B cell (primary cell): Measurements from ENCODE around the gene SLC39A13. TPM values are rescaled to one million over a fixed set of nuclear protein-coding genes. Genes with fewer than 3 reads are reported as not detected.

ENCODE experiments used
- ATAC-seq: fragments of 200-7000 bp; cut with Tn5 transposase; one replicate; pipeline ENCODE4 v1.10.0; 2021; ENCODE audit warnings: low read depth, mild to moderate bottlenecking, moderate number of reproducible peaks, moderate library complexity
- CTCF ChIA-PET: fragments of 350-600 bp; sonication (Branson Sonifier 250); formaldehyde crosslinking; loops from one replicate; lab custom pipeline; 2021; ENCODE audit warnings: antibody characterized with exemption, inconsistent platforms; lab: Charles Lee
- POLR2A ChIA-PET: fragments of 350-600 bp; sonication (Branson Sonifier 250); formaldehyde crosslinking; loops from one replicate; lab custom pipeline; 2021; ENCODE audit warnings: antibody characterized with exemption; lab: Charles Lee
- DNase-seq: peaks from one replicate; pipeline ENCODE4 v3.0.0; 2013
- H2AFZ ChIP-seq: 2 replicates; pipeline ENCODE4 v1.6.1; 2012; ENCODE audit warnings: mild to moderate bottlenecking, low read depth, low read length; ENCODE audit not compliant: insufficient read depth, poor library complexity, severe bottlenecking
- H3K27ac ChIP-seq, 2 donors: 1 replicate in 1 of 2; 2 replicates in 1 of 2; pipeline ENCODE4 v1.5.1; 2012 to 2013; ENCODE audit warnings: low read length in 2 of 2, mild to moderate bottlenecking in 2 of 2, moderate library complexity in 1 of 2
- H3K27me3 ChIP-seq, 4 experiments: fragments of 200-600 bp in 1 of 4; sonication (generic) in 1 of 4; replicated peaks in 1 of 4; 1 replicate in 2 of 4; 2 replicates in 2 of 4; pipeline versions ENCODE4 v1.6.1 to v1.7.0; 2013 to 2016; ENCODE audit warnings: low read length in 3 of 4, mild to moderate bottlenecking in 2 of 4, mixed read lengths in 1 of 4, moderate library complexity in 1 of 4; ENCODE audit not compliant: insufficient read depth in 4 of 4, control insufficient read depth in 3 of 4; ENCODE audit errors: control extremely low read depth in 1 of 4
- H3K36me3 ChIP-seq, 2 experiments: replicated peaks in 1 of 2; 1 replicate in 1 of 2; 2 replicates in 1 of 2; pipeline versions ENCODE4 v1.6.1 to v1.7.1; 2013; ENCODE audit warnings: low read length in 1 of 2; ENCODE audit not compliant: insufficient read depth in 2 of 2, control insufficient read depth in 1 of 2; ENCODE audit errors: control extremely low read depth in 1 of 2, extremely low read depth in 1 of 2
- H3K4me1 ChIP-seq, 2 donors: fragments of 200-600 bp in 1 of 2; sonication (generic) in 1 of 2; 1 replicate in 1 of 2; 2 replicates in 1 of 2; pipeline versions ENCODE4 v1.5.1 to v1.6.1; 2013 to 2017; ENCODE audit warnings: low read length in 2 of 2; ENCODE audit not compliant: control insufficient read depth in 2 of 2, insufficient read depth in 2 of 2
- H3K4me2 ChIP-seq: replicated peaks from 2 replicates; pipeline ENCODE3; 2012; ENCODE audit warnings: mild to moderate bottlenecking, low read depth, low read length; ENCODE audit not compliant: poor library complexity, severe bottlenecking
- H3K4me3 ChIP-seq, 5 experiments: fragments of 200-600 bp in 1 of 5; sonication (generic) in 1 of 5; 1 replicate in 3 of 5; 2 replicates in 2 of 5; pipeline versions ENCODE4 v1.5.1 to v1.7.0; 2011 to 2016; ENCODE audit warnings: low read length in 4 of 5, mild to moderate bottlenecking in 4 of 5, low read depth in 2 of 5, control low read depth in 1 of 5, moderate library complexity in 1 of 5; ENCODE audit not compliant: insufficient read depth in 1 of 5; ENCODE audit errors: control extremely low read depth in 1 of 5, extremely low read depth in 1 of 5
- H3K79me2 ChIP-seq: fragments of 200-600 bp; sonication (generic); one replicate; pipeline ENCODE4 v1.6.0; 2016; ENCODE audit warnings: low read length; ENCODE audit not compliant: control insufficient read depth, insufficient read depth
- H3K9ac ChIP-seq: fragments of 200-600 bp; sonication (generic); 2 replicates; pipeline ENCODE4 v1.6.1; 2017; ENCODE audit warnings: mild to moderate bottlenecking, low read length, moderate library complexity
- H3K9me3 ChIP-seq, 3 donors: one replicate each; pipeline versions ENCODE4 v1.6.1 to v1.7.1; 2013; ENCODE audit warnings: low read length in 2 of 3; ENCODE audit not compliant: control insufficient read depth in 2 of 3, insufficient read depth in 1 of 3; ENCODE audit errors: control extremely low read depth in 1 of 3
- H4K20me1 ChIP-seq: 2 replicates; pipeline ENCODE4 v1.6.0; 2012; ENCODE audit warnings: mild to moderate bottlenecking, low read length; ENCODE audit not compliant: insufficient read depth, control insufficient read depth, poor library complexity, severe bottlenecking
- H3K27ac Mint-ChIP-seq: one replicate; pipeline ENCODE4 v1.8.0; 2021; ENCODE audit warnings: mixed read lengths
- H3K27me3 Mint-ChIP-seq: one replicate; pipeline ENCODE4 v1.8.0; 2021; ENCODE audit warnings: mixed read lengths
- H3K4me1 Mint-ChIP-seq: one replicate; pipeline ENCODE4 v1.8.0; 2021; ENCODE audit warnings: mixed read lengths
- H3K4me3 Mint-ChIP-seq: one replicate; pipeline ENCODE4 v1.8.0; 2021; ENCODE audit warnings: mixed read lengths
- H3K9me3 Mint-ChIP-seq: one replicate; pipeline ENCODE4 v1.8.0; 2022; ENCODE audit warnings: mixed read lengths; ENCODE audit not compliant: insufficient read depth
- EZH2 ChIP-seq: IDR thresholded peaks from 2 replicates; pipeline ENCODE4 v1.6.1; 2012; ENCODE audit warnings: borderline replicate concordance, low read depth, mild to moderate bottlenecking, moderate library complexity, low read length; ENCODE audit not compliant: insufficient read depth, poor library complexity, severe bottlenecking
- WGBS: methylation state at CpG from one replicate; pipeline ENCODE4 v1.1.5; 2013; ENCODE audit warnings: missing lambda C conversion rate; ENCODE audit not compliant: insufficient coverage; 5-methylcytosine and 5-hydroxymethylcytosine counted together
- intact Hi-C: fragments of 100-400 bp; cut with micrococcal nuclease; formaldehyde crosslinking; loops from one replicate; pipeline ENCODE4 v1.10.0; 2022
- polyA plus RNA-seq: library from polyadenylated mRNA; depleted of rRNA; stranded (reverse); fragments of >200 nt; gene quantifications from 2 replicates; pipeline ENCODE4 v1.2.3, GENCODE V29; 2012
- total RNA-seq, 2 donors: library from RNA; stranded (reverse); fragments of 120-200 nt in 1 of 2; gene quantifications; 1 replicate in 1 of 2; 2 replicates in 1 of 2; pipeline versions ENCODE4 v1.2.3 to v1.2.4, GENCODE V29; 2013 to 2022
- TF ChIP-seq, protein P1 (sequence below): fragments of 200-600 bp; IDR thresholded peaks from one replicate; pipeline ENCODE4 v1.8.0; 2022; ENCODE audit warnings: antibody characterized with exemption, mild to moderate bottlenecking

SLC39A13 gene
- total and polyA plus RNA-seq, 2 donors (not counting 1 experiment from before 2014, with no cell fraction given) = 33.0 to 55.7 TPM

- H3K4me2 ChIP-seq = no peak within 1 kb of the TSS
- CTCF ChIA-PET = no interaction called here
- TF ChIP-seq, protein P1, sequence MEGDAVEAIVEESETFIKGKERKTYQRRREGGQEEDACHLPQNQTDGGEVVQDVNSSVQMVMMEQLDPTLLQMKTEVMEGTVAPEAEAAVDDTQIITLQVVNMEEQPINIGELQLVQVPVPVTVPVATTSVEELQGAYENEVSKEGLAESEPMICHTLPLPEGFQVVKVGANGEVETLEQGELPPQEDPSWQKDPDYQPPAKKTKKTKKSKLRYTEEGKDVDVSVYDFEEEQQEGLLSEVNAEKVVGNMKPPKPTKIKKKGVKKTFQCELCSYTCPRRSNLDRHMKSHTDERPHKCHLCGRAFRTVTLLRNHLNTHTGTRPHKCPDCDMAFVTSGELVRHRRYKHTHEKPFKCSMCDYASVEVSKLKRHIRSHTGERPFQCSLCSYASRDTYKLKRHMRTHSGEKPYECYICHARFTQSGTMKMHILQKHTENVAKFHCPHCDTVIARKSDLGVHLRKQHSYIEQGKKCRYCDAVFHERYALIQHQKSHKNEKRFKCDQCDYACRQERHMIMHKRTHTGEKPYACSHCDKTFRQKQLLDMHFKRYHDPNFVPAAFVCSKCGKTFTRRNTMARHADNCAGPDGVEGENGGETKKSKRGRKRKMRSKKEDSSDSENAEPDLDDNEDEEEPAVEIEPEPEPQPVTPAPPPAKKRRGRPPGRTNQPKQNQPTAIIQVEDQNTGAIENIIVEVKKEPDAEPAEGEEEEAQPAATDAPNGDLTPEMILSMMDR = no peak
- no peak for TF ChIP-seq EZH2
Observed at GRCh38 chr11:47448566-47449427, 40.4 kb downstream of the SLC39A13 start, which contains the start of gene RAPSN. Gene RAPSN, minus strand, starts transcription at chr11:47449136. Its CDS starts 172 bp downstream, at chr11:47448964.

DNA sequence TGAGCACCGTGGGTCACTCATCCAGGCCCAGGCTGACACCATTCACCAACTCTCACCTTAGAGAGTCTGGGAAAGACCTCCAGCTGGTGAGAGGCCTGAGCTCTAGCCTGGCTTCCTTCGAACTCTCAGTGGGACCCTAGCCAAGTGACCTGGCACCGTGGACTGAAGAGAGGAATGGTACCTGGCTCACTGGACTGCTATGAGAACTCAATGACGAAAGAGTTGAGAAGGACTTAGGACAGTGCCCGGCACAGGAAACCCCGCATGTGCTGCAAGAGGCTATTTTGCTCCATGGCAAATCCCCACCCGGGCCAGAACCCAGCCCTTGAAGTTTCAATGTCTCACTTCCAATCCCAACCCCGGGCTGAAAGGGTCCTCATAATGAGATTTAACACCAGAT is 41.2 kb downstream of the SLC39A13 start:
- H3K9me3 Mint-ChIP-seq = no peaks in the 10 kb centered on the region

More at GRCh38 chr11:47448566-47449427, 40.4 kb downstream of the SLC39A13 start, which contains the start of gene RAPSN:
- no peaks in the 10 kb centered on the region for H3K36me3 ChIP-seq
- Mint-ChIP-seq H3K27me3 (no peaks in the 10 kb centered on the region), H3K9me3 (no peaks in the 10 kb centered on the region), H3K27ac (no peak within 1 kb of the TSS), H3K4me1 (no peaks in the 10 kb centered on the region), H3K4me3 (no peak within 1 kb of the TSS)
- ATAC-seq (no peak), DNase-seq (no peak)
- intact Hi-C loops = no loop called here
- no peaks in the 10 kb centered on the region for H4K20me1 ChIP-seq
- H3K27ac ChIP-seq = no peak within 1 kb of the TSS
- POLR2A ChIA-PET = no interaction called here
- H3K4me1 ChIP-seq = no peaks in the 10 kb centered on the region
- H3K27me3 ChIP-seq = no peaks in the 10 kb centered on the region
- H3K79me2 ChIP-seq = no peaks in the 10 kb centered on the region
- H3K9me3 ChIP-seq = peaks cover 0 to 6% (median 0%) of the 10 kb centered on the region in 3 donors
- H3K9ac ChIP-seq = no peak within 1 kb of the TSS
- no peak within 1 kb of the TSS for H2AFZ ChIP-seq
- H3K4me3 ChIP-seq = no peak within 1 kb of the TSS
- WGBS = 97% methylated on average over 29 of the region's 32 CpGs

More for the DNA sequence above, 41.2 kb downstream of the SLC39A13 start:
- Histone ChIP-seq H3K4me2 (no peak overlapping the region), H3K4me1 (peaks cover 0 to 5% of the 10 kb centered on the region in 2 donors), H4K20me1 (no peaks in the 10 kb centered on the region), H3K36me3 (no peaks in the 10 kb centered on the region), H3K4me3 (no peak overlapping the region), H2AFZ (no peak overlapping the region), H3K27me3 (no peaks in the 10 kb centered on the region), H3K79me2 (no peaks in the 10 kb centered on the region), H3K27ac (no peak overlapping the region), H3K9ac (no peak overlapping the region), H3K9me3 (peaks cover 0 to 6% (median 0%) of the 10 kb centered on the region in 3 donors)
- Mint-ChIP-seq H3K4me1 (peaks cover 4% of the 10 kb centered on the region), H3K27me3 (no peaks in the 10 kb centered on the region), H3K27ac (no peak overlapping the region), H3K4me3 (no peak overlapping the region)
- no peak for ATAC-seq
- no peak for DNase-seq
- WGBS = 97% methylated on average over 7 of the region's 8 CpGs
- ChIA-PET POLR2A (no interaction called here), CTCF (no interaction called here)
- no peak for TF ChIP-seq EZH2
- TF ChIP-seq, protein P1 = no peak
- intact Hi-C loops = no loop called here
